Neural cell (in vitro differentiated cells): ENCODE results near the gene PCDH1. TPM values are rescaled to one million over a fixed set of nuclear protein-coding genes. Genes with fewer than 3 reads are reported as not detected.

ENCODE experiments used
- H2AFZ ChIP-seq: fragments of 200-600, 300-800 bp; sonication (generic), shearing (Covaris generic); 2 replicates; pipeline ENCODE4 v1.6.0; 2014; ENCODE audit warnings: low read depth, mild to moderate bottlenecking, antibody characterized with exemption, low read length, moderate library complexity
- H3F3A ChIP-seq: fragments of 200-600 bp; shearing (Covaris generic); 2 replicates; pipeline ENCODE4 v1.6.1; 2016; ENCODE audit warnings: mild to moderate bottlenecking, moderate library complexity, mixed read lengths, antibody characterized with exemption, low read length; ENCODE audit not compliant: insufficient read depth, poor library complexity, severe bottlenecking
- H3K27ac ChIP-seq: fragments of 200-600, 300-800 bp; sonication (generic), shearing (Covaris generic); 2 replicates; pipeline ENCODE4 v1.5.1; 2014; ENCODE audit warnings: mild to moderate bottlenecking, low read length, moderate library complexity
- H3K27me3 ChIP-seq: fragments of 300-800, 200-600 bp; sonication (generic), shearing (Covaris generic); 2 replicates; pipeline ENCODE4 v1.6.0; 2014; ENCODE audit warnings: mild to moderate bottlenecking, low read depth, low read length, moderate library complexity; ENCODE audit not compliant: insufficient read depth
- H3K36me3 ChIP-seq: fragments of 300-800, 200-600 bp; sonication (generic), shearing (Covaris generic); 2 replicates; pipeline ENCODE4 v1.5.1; 2014; ENCODE audit warnings: mild to moderate bottlenecking, antibody characterized with exemption, low read length, moderate library complexity; ENCODE audit not compliant: insufficient read depth
- H3K4me2 ChIP-seq: fragments of 300-800, 200-600 bp; sonication (generic), shearing (Covaris generic); 2 replicates; pipeline ENCODE4 v1.6.0; 2014; ENCODE audit warnings: mild to moderate bottlenecking, low read length
- H3K4me3 ChIP-seq: fragments of 300-800, 200-600 bp; sonication (generic), shearing (Covaris generic); 2 replicates; pipeline ENCODE4 v1.5.1; 2014; ENCODE audit warnings: mild to moderate bottlenecking, low read length, moderate library complexity
- H3K79me2 ChIP-seq: fragments of 200-600 bp; shearing (Covaris generic); replicated peaks from 2 replicates; pipeline ENCODE4 v1.6.0; 2014; ENCODE audit warnings: mild to moderate bottlenecking, low read length, moderate library complexity; ENCODE audit not compliant: insufficient read depth
- H3K9ac ChIP-seq: fragments of 300-800, 200-600 bp; sonication (generic), shearing (Covaris generic); 2 replicates; pipeline ENCODE4 v1.6.1; 2016; ENCODE audit warnings: mild to moderate bottlenecking, low read length, mixed read lengths
- H3K9me2 ChIP-seq: fragments of 200-600 bp; shearing (Covaris generic); 2 replicates; pipeline ENCODE4 v1.6.1; 2016; ENCODE audit warnings: mild to moderate bottlenecking, low read length, mixed read lengths; ENCODE audit not compliant: insufficient read depth
- H3K9me3 ChIP-seq: fragments of 200-600, 300-800 bp; sonication (generic), shearing (Covaris generic); 2 replicates; pipeline ENCODE4 v1.6.1; 2016; ENCODE audit warnings: mild to moderate bottlenecking, mixed run types, low read length, moderate library complexity, mixed read lengths
- H4K20me1 ChIP-seq: fragments of 200-600 bp; shearing (Covaris generic); 2 replicates; pipeline ENCODE4 v1.6.1; 2016; ENCODE audit warnings: mild to moderate bottlenecking, mixed run types; ENCODE audit not compliant: insufficient read depth
- EP300 ChIP-seq: fragments of 450-650 bp; conservative IDR thresholded peaks from 2 replicates; pipeline ENCODE4 v1.6.1; 2014; ENCODE audit warnings: antibody characterized with exemption, mild to moderate bottlenecking, moderate library complexity; ENCODE audit not compliant: poor library complexity, severe bottlenecking
- EZH2 ChIP-seq: fragments of 200-600, 300-800 bp; shearing (Covaris generic), sonication (generic); IDR thresholded peaks from 2 replicates; pipeline ENCODE4 v1.6.1; 2014; ENCODE audit warnings: antibody characterized with exemption, low read length, borderline replicate concordance, mild to moderate bottlenecking; ENCODE audit not compliant: insufficient read depth, poor library complexity, severe bottlenecking
- MXI1 ChIP-seq: fragments of 450-650 bp; conservative IDR thresholded peaks from 2 replicates; pipeline ENCODE4 v1.6.1; 2014; ENCODE audit warnings: antibody characterized with exemption, mild to moderate bottlenecking; ENCODE audit not compliant: poor library complexity, severe bottlenecking
- POLR2AphosphoS5 ChIP-seq: IDR thresholded peaks from 2 replicates; pipeline ENCODE4 v1.6.1; 2012
- RAD21 ChIP-seq: fragments of 450-650 bp; conservative IDR thresholded peaks from 2 replicates; pipeline ENCODE4 v1.6.1; 2014; ENCODE audit warnings: antibody characterized with exemption, mild to moderate bottlenecking, moderate library complexity
- SMC3 ChIP-seq: fragments of 450-650 bp; conservative IDR thresholded peaks from 2 replicates; pipeline ENCODE4 v1.6.1; 2014; ENCODE audit warnings: antibody characterized with exemption, mild to moderate bottlenecking, moderate library complexity; ENCODE audit not compliant: poor library complexity
- TAF1 ChIP-seq: IDR thresholded peaks from 2 replicates; pipeline ENCODE4 v1.6.1; 2012; ENCODE audit warnings: low read depth
- polyA plus RNA-seq: library from polyadenylated mRNA; depleted of rRNA; stranded (reverse); fragments of >200 nt; gene quantifications from 2 replicates; pipeline ENCODE4 v1.2.3, GENCODE V29; 2014
- TF ChIP-seq, protein P1 (sequence below): IDR thresholded peaks from 2 replicates; pipeline ENCODE4 v1.6.1; 2012; ENCODE audit warnings: borderline replicate concordance
- TF ChIP-seq, protein P2 (sequence below): fragments of 450-650 bp; IDR thresholded peaks from 2 replicates; pipeline ENCODE4 v1.5.1; 2014; ENCODE audit warnings: antibody characterized with exemption, mild to moderate bottlenecking, moderate library complexity; ENCODE audit not compliant: poor library complexity, severe bottlenecking

Gene PCDH1
- polyA plus RNA-seq, 1 donor from 2014 or later, result 13.9 TPM

DNA sequence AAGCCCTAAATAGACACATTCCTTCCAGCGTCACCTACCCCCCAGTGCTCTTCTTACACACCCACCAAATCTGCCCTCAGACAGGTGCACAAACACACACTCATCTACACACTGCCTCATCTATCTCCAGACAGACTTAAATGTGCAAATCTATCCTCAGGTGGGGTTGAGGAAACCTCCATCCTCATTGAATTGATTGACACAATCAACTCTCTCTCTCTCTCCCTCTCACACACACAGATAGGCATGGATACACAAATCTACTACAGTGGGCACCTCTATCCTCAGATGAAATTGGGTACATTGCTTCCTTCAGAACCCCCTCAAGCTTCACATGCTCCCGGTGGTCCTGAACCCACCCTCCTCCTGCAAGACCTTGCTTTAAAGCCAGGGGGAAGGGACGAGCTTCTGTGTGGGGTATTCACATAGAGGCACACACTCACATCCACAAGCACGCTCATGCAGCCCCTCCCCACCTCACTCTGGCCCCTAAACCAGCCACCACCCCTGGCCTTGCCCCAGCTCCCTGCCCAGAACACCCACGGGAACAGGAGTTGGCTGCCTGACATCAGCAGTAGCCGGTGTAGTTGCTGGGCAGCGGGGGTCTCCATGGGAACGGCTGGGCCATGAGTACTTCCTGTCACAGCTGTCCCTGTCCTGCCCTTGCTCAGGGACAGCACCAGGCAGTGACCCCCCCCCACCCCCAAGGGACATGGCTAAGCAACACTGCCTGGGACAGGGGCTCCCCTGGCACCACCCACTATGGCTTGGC lies 22.8 kb downstream of the PCDH1 start:
- no peaks in the 10 kb centered on the region for H3K36me3 ChIP-seq
- peaks cover 10% of the 10 kb centered on the region for H3K79me2 ChIP-seq
- no peak overlapping the region for H3K9ac ChIP-seq
- TF ChIP-seq, protein P1, sequence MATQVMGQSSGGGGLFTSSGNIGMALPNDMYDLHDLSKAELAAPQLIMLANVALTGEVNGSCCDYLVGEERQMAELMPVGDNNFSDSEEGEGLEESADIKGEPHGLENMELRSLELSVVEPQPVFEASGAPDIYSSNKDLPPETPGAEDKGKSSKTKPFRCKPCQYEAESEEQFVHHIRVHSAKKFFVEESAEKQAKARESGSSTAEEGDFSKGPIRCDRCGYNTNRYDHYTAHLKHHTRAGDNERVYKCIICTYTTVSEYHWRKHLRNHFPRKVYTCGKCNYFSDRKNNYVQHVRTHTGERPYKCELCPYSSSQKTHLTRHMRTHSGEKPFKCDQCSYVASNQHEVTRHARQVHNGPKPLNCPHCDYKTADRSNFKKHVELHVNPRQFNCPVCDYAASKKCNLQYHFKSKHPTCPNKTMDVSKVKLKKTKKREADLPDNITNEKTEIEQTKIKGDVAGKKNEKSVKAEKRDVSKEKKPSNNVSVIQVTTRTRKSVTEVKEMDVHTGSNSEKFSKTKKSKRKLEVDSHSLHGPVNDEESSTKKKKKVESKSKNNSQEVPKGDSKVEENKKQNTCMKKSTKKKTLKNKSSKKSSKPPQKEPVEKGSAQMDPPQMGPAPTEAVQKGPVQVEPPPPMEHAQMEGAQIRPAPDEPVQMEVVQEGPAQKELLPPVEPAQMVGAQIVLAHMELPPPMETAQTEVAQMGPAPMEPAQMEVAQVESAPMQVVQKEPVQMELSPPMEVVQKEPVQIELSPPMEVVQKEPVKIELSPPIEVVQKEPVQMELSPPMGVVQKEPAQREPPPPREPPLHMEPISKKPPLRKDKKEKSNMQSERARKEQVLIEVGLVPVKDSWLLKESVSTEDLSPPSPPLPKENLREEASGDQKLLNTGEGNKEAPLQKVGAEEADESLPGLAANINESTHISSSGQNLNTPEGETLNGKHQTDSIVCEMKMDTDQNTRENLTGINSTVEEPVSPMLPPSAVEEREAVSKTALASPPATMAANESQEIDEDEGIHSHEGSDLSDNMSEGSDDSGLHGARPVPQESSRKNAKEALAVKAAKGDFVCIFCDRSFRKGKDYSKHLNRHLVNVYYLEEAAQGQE, result no peak
- TF ChIP-seq, protein P2, sequence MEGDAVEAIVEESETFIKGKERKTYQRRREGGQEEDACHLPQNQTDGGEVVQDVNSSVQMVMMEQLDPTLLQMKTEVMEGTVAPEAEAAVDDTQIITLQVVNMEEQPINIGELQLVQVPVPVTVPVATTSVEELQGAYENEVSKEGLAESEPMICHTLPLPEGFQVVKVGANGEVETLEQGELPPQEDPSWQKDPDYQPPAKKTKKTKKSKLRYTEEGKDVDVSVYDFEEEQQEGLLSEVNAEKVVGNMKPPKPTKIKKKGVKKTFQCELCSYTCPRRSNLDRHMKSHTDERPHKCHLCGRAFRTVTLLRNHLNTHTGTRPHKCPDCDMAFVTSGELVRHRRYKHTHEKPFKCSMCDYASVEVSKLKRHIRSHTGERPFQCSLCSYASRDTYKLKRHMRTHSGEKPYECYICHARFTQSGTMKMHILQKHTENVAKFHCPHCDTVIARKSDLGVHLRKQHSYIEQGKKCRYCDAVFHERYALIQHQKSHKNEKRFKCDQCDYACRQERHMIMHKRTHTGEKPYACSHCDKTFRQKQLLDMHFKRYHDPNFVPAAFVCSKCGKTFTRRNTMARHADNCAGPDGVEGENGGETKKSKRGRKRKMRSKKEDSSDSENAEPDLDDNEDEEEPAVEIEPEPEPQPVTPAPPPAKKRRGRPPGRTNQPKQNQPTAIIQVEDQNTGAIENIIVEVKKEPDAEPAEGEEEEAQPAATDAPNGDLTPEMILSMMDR, result no peak
- TF ChIP-seq EP300, result no peak
- no peak for TF ChIP-seq RAD21
- TF ChIP-seq MXI1, result no peak
- TF ChIP-seq POLR2AphosphoS5, result no peak
- TF ChIP-seq EZH2, result no peak
- TF ChIP-seq TAF1, result no peak
- TF ChIP-seq SMC3, result no peak
- no peaks in the 10 kb centered on the region for H3K27me3 ChIP-seq
- no peaks in the 10 kb centered on the region for H3K9me3 ChIP-seq
- H3K4me2 ChIP-seq, result no peak overlapping the region
- peaks cover 3% of the 10 kb centered on the region for H4K20me1 ChIP-seq
- no peak overlapping the region for H2AFZ ChIP-seq
- H3F3A ChIP-seq, result no peaks in the 10 kb centered on the region
- no peak overlapping the region for H3K27ac ChIP-seq
- H3K4me3 ChIP-seq, result no peak overlapping the region
- no peaks in the 10 kb centered on the region for H3K9me2 ChIP-seq

DNA sequence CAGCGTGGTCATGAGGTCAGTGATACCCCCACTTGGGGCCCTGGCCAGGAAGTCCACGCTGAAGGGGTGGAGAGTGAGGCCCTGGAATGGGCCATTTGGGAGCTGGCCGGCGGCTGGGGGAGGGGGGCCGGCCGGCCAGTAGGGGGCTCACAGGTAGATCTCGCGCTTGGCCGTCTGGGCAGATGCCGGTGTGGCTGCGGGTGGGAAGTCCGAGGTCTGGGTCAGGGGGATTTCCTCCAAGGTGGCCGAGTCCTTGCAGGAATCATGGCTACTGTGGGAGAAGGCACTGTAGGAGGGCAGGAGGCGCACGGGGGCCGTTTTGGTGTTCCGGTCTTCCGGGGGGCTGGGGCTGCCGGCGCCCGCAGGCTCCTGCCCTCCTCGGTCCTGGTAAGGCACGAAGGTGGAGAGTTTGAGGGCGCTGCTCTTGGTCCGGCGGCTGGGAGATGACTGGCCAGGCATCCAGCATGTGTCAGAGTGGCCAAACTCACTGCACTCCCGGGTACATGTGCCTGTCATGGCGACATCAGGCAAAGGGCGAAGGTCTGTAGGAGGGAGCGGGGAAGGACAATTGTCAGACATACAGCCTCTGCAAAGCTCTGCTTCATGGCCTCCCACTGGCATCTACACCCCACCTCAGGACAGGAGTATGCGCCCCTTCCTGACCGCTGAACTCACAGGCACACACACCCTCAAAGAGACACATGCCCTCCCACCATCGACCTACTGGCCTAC lies 24.1 kb downstream of the PCDH1 start:
- peaks cover 14% of the 10 kb centered on the region for H3K79me2 ChIP-seq
- no peak overlapping the region for H3K27ac ChIP-seq
- H3K9me3 ChIP-seq, result no peaks in the 10 kb centered on the region
- no peaks in the 10 kb centered on the region for H3K9me2 ChIP-seq
- no peaks in the 10 kb centered on the region for H3F3A ChIP-seq
- no peak overlapping the region for H3K4me3 ChIP-seq
- no peak overlapping the region for H2AFZ ChIP-seq
- no peaks in the 10 kb centered on the region for H3K36me3 ChIP-seq
- TF ChIP-seq, protein P2, result no peak
- TF ChIP-seq MXI1 (no peak), RAD21 (no peak), EZH2 (no peak), TAF1 (no peak), EP300 (no peak), POLR2AphosphoS5 (no peak)
- H3K9ac ChIP-seq, result no peak overlapping the region
- H3K27me3 ChIP-seq, result no peaks in the 10 kb centered on the region
- H4K20me1 ChIP-seq, result peaks cover 3% of the 10 kb centered on the region
- H3K4me2 ChIP-seq, result no peak overlapping the region
